IMR-90 (cell line): ENCODE measurements around the gene CXCR6. TPM values are rescaled to one million over a fixed set of nuclear protein-coding genes. Genes with fewer than 3 reads are reported as not detected.

ENCODE experiments used
- ATAC-seq: fragments of 200-7000 bp; cut with Tn5 transposase; 2 replicates; pipeline ENCODE4 v1.9.1; 2020; ENCODE audit warnings: low read depth, mild to moderate bottlenecking, moderate library complexity
- BruUV-seq: library from RNA; stranded (reverse); fragments of 400-500 nt; replicated peaks from 2 replicates; lab custom pipeline; 2021; lab: Mats Ljungman, UMichigan
- CTCF ChIA-PET: fragments of 300-600 bp; formaldehyde crosslinking; extraction: SDS; loops from one replicate; lab custom pipeline; 2021; ENCODE audit warnings: antibody characterized with exemption; lab: Yijun Ruan, JAX
- POLR2A ChIA-PET: fragments of 300-600 bp; sonication (Branson Sonifier 250); formaldehyde crosslinking; loops from one replicate; lab custom pipeline; 2022; ENCODE audit warnings: antibody characterized with exemption; ENCODE audit not compliant: unreplicated experiment; lab: Charles Lee
- DNase-seq: peaks from one replicate; pipeline ENCODE4 v3.0.0; 2013
- H2AFZ ChIP-seq: replicated peaks from 2 replicates; pipeline ENCODE3; 2013; ENCODE audit warnings: low read length, mild to moderate bottlenecking; ENCODE audit not compliant: poor library complexity
- H2AK5ac ChIP-seq: 2 replicates; pipeline ENCODE4 v1.6.1; 2013; ENCODE audit warnings: low read depth, low read length, inconsistent platforms
- H2AK9ac ChIP-seq: replicated peaks from 2 replicates; pipeline ENCODE3; 2013; ENCODE audit warnings: mild to moderate bottlenecking, low read depth, low read length, moderate library complexity; ENCODE audit not compliant: poor library complexity
- H2BK120ac ChIP-seq: 2 replicates; pipeline ENCODE4 v1.6.1; 2013; ENCODE audit warnings: low read depth, low read length, inconsistent platforms
- H2BK15ac ChIP-seq: 3 replicates; pipeline ENCODE4 v1.6.1; 2013; ENCODE audit warnings: low read depth, low read length, inconsistent platforms
- H2BK20ac ChIP-seq: 2 replicates; pipeline ENCODE4 v1.6.1; 2013; ENCODE audit warnings: low read depth, mild to moderate bottlenecking, inconsistent platforms, low read length, moderate library complexity
- H2BK5ac ChIP-seq: 2 replicates; pipeline ENCODE4 v1.6.1; 2013; ENCODE audit warnings: mild to moderate bottlenecking, low read depth, low read length, inconsistent platforms; ENCODE audit not compliant: poor library complexity, severe bottlenecking
- H3K14ac ChIP-seq: replicated peaks from 2 replicates; pipeline ENCODE4 v1.6.1; 2013; ENCODE audit warnings: low read depth, low read length, inconsistent platforms
- H3K18ac ChIP-seq: 2 replicates; pipeline ENCODE4 v1.6.1; 2013; ENCODE audit warnings: low read depth, low read length, control low read depth
- H3K23ac ChIP-seq: 2 replicates; pipeline ENCODE4 v1.6.1; 2013; ENCODE audit warnings: low read depth, low read length, inconsistent platforms
- H3K27ac ChIP-seq: 2 replicates; pipeline ENCODE4 v1.5.1; 2013; ENCODE audit warnings: mild to moderate bottlenecking, control low read depth, low read length; ENCODE audit not compliant: insufficient read depth
- H3K27me3 ChIP-seq: 2 replicates; pipeline ENCODE4 v1.6.1; 2013; ENCODE audit warnings: low read length; ENCODE audit not compliant: control insufficient read depth, insufficient read depth
- H3K36me3 ChIP-seq: 2 replicates; pipeline ENCODE4 v1.6.1; 2013; ENCODE audit warnings: low read length, mixed read lengths; ENCODE audit not compliant: control insufficient read depth, insufficient read depth
- H3K4ac ChIP-seq: 2 replicates; pipeline ENCODE4 v1.6.1; 2013; ENCODE audit warnings: low read depth, low read length, inconsistent platforms
- H3K4me1 ChIP-seq: 2 replicates; pipeline ENCODE4 v1.6.1; 2013; ENCODE audit warnings: low read length, mixed read lengths; ENCODE audit not compliant: control insufficient read depth, insufficient read depth
- H3K4me2 ChIP-seq: 2 replicates; pipeline ENCODE4 v1.6.1; 2013; ENCODE audit warnings: low read depth, mild to moderate bottlenecking, control low read depth, low read length, moderate library complexity
- H3K4me3 ChIP-seq: 2 replicates; pipeline ENCODE4 v1.5.1; 2013; ENCODE audit warnings: low read depth, mild to moderate bottlenecking, control low read depth, low read length, moderate library complexity; ENCODE audit not compliant: insufficient read depth
- H3K56ac ChIP-seq: 2 replicates; pipeline ENCODE4 v1.6.1; 2013; ENCODE audit warnings: low read length, inconsistent platforms; ENCODE audit not compliant: insufficient read depth; ENCODE audit errors: extremely low read depth
- H3K79me1 ChIP-seq, 2 experiments: 2 replicates each; pipeline ENCODE4 v1.6.1; 2013; ENCODE audit warnings: low read length in 2 of 2, inconsistent platforms in 1 of 2, low read depth in 1 of 2
- H3K9ac ChIP-seq: 2 replicates; pipeline ENCODE4 v1.6.1; 2013; ENCODE audit warnings: low read depth, low read length, control low read depth
- H3K9me1 ChIP-seq: 2 replicates; pipeline ENCODE4 v1.6.1; 2013; ENCODE audit warnings: low read length, inconsistent platforms; ENCODE audit not compliant: insufficient read depth
- H3K9me3 ChIP-seq: 2 replicates; pipeline ENCODE4 v1.6.1; 2013; ENCODE audit warnings: low read length; ENCODE audit not compliant: control insufficient read depth, insufficient read depth
- H4K20me1 ChIP-seq: 2 replicates; pipeline ENCODE4 v1.6.1; 2013; ENCODE audit warnings: low read length, inconsistent platforms; ENCODE audit not compliant: insufficient read depth
- H4K5ac ChIP-seq: 2 replicates; pipeline ENCODE4 v1.6.1; 2013; ENCODE audit warnings: mild to moderate bottlenecking, low read depth, low read length, control low read depth
- H4K8ac ChIP-seq, 2 experiments: 2 replicates each; pipeline ENCODE4 v1.6.1; 2013; ENCODE audit warnings: low read depth in 2 of 2, low read length in 2 of 2, control low read depth in 1 of 2, inconsistent platforms in 1 of 2
- H4K91ac ChIP-seq: 2 replicates; pipeline ENCODE4 v1.6.1; 2013; ENCODE audit warnings: low read depth, low read length, inconsistent platforms; ENCODE audit not compliant: insufficient read depth
- BHLHE40 ChIP-seq: fragments of 150-350 bp; IDR thresholded peaks from 2 replicates; pipeline ENCODE4 v1.6.1; 2016; ENCODE audit warnings: mild to moderate bottlenecking, low read depth, low read length
- MAZ ChIP-seq: IDR thresholded peaks from 2 replicates; pipeline ENCODE4 v1.6.1; 2012; ENCODE audit warnings: low read depth, mild to moderate bottlenecking, low read length, improper control_type of control experiment, moderate library complexity, borderline replicate concordance
- WGBS, 2 experiments: methylation state at CpG; one replicate each; pipeline versions ENCODE4 v1.1.5 to v1.1.7; 2013; ENCODE audit warnings: missing lambda C conversion rate in 2 of 2; ENCODE audit not compliant: insufficient read length in 1 of 2; ENCODE audit errors: extremely low coverage in 2 of 2; 5-methylcytosine and 5-hydroxymethylcytosine counted together
- dilution Hi-C: fragments of 300-500 bp; cut with HindIII; formaldehyde crosslinking; loops from one replicate; pipeline ENCODE4 v1.14.3; 2018; ENCODE audit warnings: low sequenced_read_pairs; ENCODE audit not compliant: unreplicated experiment
- in situ Hi-C: fragments of 300-500 bp; cut with MboI; formaldehyde crosslinking; loops from 3 replicates; pipeline ENCODE4 v1.14.3; 2019; ENCODE audit warnings: low sequenced_read_pairs, inconsistent platforms, mixed read lengths
- intact Hi-C: fragments of 100-400 bp; cut with micrococcal nuclease; formaldehyde crosslinking; loops from 2 replicates; pipeline ENCODE4 v1.10.0; 2022
- polyA plus RNA-seq, 3 experiments: library from polyadenylated mRNA; depleted of rRNA; stranded (reverse); fragments of >200 nt; gene quantifications; 2 replicates each; pipeline ENCODE4 v1.2.3, GENCODE V29; 2012; ENCODE audit warnings: low replicate concordance in 1 of 3
- total RNA-seq: library from RNA; depleted of rRNA; stranded (reverse); fragments of >200 nt; gene quantifications from 2 replicates; pipeline ENCODE4 v1.2.3, GENCODE V29; 2012

CXCR6 gene
- total and polyA plus RNA-seq, 2 of the 4 experiments (the other 2 are of a cell fraction), result not detected

DNA sequence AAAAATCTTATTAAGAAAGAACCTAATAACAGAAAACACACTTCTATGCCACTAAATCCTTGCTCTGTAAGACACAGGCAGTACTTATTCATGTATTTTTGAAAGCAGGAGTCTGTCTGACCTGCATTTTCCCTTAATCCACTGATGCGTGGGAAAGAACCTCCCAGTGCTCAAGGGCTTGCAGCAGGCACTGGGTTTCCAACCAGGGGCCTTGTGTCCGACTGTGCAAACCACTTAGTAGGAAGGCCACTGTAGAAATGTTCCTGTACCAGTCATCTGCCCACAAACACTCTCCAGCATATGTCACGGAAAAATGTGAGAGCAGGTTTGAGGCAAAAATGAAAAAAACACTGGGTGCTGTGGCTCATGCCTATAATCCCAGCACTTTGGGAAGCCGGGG lies 12.4 kb downstream of the CXCR6 start:
- Histone ChIP-seq H3K4me3 (no peak overlapping the region), H3K9ac (no peak overlapping the region), H2BK5ac (no peak overlapping the region), H4K91ac (no peak overlapping the region), H2AFZ (no peak overlapping the region), H3K27me3 (no peaks in the 10 kb centered on the region), H3K4me2 (no peak overlapping the region), H4K5ac (no peak overlapping the region), H2BK15ac (no peak overlapping the region), H4K20me1 (no peaks in the 10 kb centered on the region), H2AK5ac (no peak overlapping the region), H3K23ac (no peak overlapping the region), H4K8ac (no peak overlapping the region), H3K27ac (no peak overlapping the region), H3K36me3 (peaks cover 76% of the 10 kb centered on the region), H3K9me1 (peaks cover 7% of the 10 kb centered on the region; the same call in 1 of the 2 replicates), H2BK20ac (no peak overlapping the region), H2BK120ac (no peak overlapping the region), H3K9me3 (no peaks in the 10 kb centered on the region), H3K4ac (no peak overlapping the region), H3K79me1 (no peaks in the 10 kb centered on the region), H3K4me1 (peaks cover 4% of the 10 kb centered on the region; the same call in 1 of the 2 replicates), H2AK9ac (no peak overlapping the region), H3K14ac (no peak overlapping the region), H3K18ac (no peak overlapping the region), H3K56ac (no peak overlapping the region)
- in situ Hi-C loops (no loop called here), dilution Hi-C loops (no loop called here), intact Hi-C loops (no loop called here)
- TF ChIP-seq MAZ, result no peak
- no peak for TF ChIP-seq BHLHE40
- CTCF ChIA-PET, result no interaction called here
- POLR2A ChIA-PET, result no interaction called here
- ATAC-seq (no peak), DNase-seq (no peak)
- no CpG with 5 or more reads among the region's 4 CpGs for WGBS, 2 experiments
- BruUV-seq, result no TSS peak
